ENCODE data around the gene ANKRD44. TPM values are rescaled to one million over a fixed set of nuclear protein-coding genes. Genes with fewer than 3 reads are reported as not detected.
"Not testable (repeated sequence)": the region's sequence is repeated elsewhere in the genome, so short reads cannot be mapped to it uniquely, and the experiment has no call there.

The ANKRD44 gene
- total RNA-seq, 1 donor from 2014 or later, result 14.2 TPM

GRCh38 chr2:197069958-197070357 lies 240.6 kb downstream of the ANKRD44 start:
- no peak overlapping the region for H3K27ac Mint-ChIP-seq
- no peak for DNase-seq (ENCODE audit: extremely low spot score, unreplicated experiment)
- no peaks in the 10 kb centered on the region for H3K9me3 Mint-ChIP-seq
- no peak for TF ChIP-seq CTCF (conservative IDR thresholded peaks at IDR 0.05)
- H3K27me3 Mint-ChIP-seq, result no peaks in the 10 kb centered on the region
- no peaks in the 10 kb centered on the region for H3K4me1 Mint-ChIP-seq (ENCODE audit: unreplicated experiment)
- no peak overlapping the region for H3K4me3 Mint-ChIP-seq
- H3K36me3 Mint-ChIP-seq, result no peaks in the 10 kb centered on the region

GRCh38 chr2:197062574-197062973 lies 248.0 kb downstream of the ANKRD44 start:
- not testable (repeated sequence) for H3K4me1 Mint-ChIP-seq (ENCODE audit: unreplicated experiment); H3K4me3 Mint-ChIP-seq; H3K27me3 Mint-ChIP-seq; H3K27ac Mint-ChIP-seq; H3K9me3 Mint-ChIP-seq; DNase-seq (ENCODE audit: extremely low spot score, unreplicated experiment); H3K36me3 Mint-ChIP-seq

GRCh38 chr2:197059477-197059876 lies 251.1 kb downstream of the ANKRD44 start:
- H3K27me3 Mint-ChIP-seq, result no peaks in the 10 kb centered on the region
- peaks cover 4% of the 10 kb centered on the region for H3K4me1 Mint-ChIP-seq (ENCODE audit: unreplicated experiment)
- no peak overlapping the region for H3K4me3 Mint-ChIP-seq
- H3K27ac Mint-ChIP-seq, result no peak overlapping the region
- TF ChIP-seq CTCF (conservative IDR thresholded peaks at IDR 0.05), result no peak
- DNase-seq (ENCODE audit: extremely low spot score, unreplicated experiment), result no peak
- H3K36me3 Mint-ChIP-seq, result no peaks in the 10 kb centered on the region
- H3K9me3 Mint-ChIP-seq, result no peaks in the 10 kb centered on the region

- Mint-ChIP-seq H3K4me3 (no peak overlapping the region), H3K9me3 (no peaks in the 10 kb centered on the region), H3K27me3 (no peaks in the 10 kb centered on the region), H3K4me1 (ENCODE audit: unreplicated experiment) (peaks cover 4% of the 10 kb centered on the region), H3K36me3 (no peaks in the 10 kb centered on the region), H3K27ac (no peak overlapping the region)
- no peak for TF ChIP-seq CTCF (conservative IDR thresholded peaks at IDR 0.05)
- no peak for DNase-seq (ENCODE audit: extremely low spot score, unreplicated experiment)
These were observed 251.7 kb downstream of the ANKRD44 start for GRCh38 chr2:197058777-197059300.

- Mint-ChIP-seq H3K36me3 (no peaks in the 10 kb centered on the region), H3K4me3 (no peak overlapping the region)
These were observed 252.6 kb downstream of the ANKRD44 start for GRCh38 chr2:197057959-197058358.

GRCh38 chr2:197055045-197055444 lies 255.5 kb downstream of the ANKRD44 start:
- no peak for TF ChIP-seq CTCF (conservative IDR thresholded peaks at IDR 0.05)
- H3K36me3 Mint-ChIP-seq, result no peaks in the 10 kb centered on the region
- H3K4me1 Mint-ChIP-seq (ENCODE audit: unreplicated experiment), result peaks cover 4% of the 10 kb centered on the region
- no peaks in the 10 kb centered on the region for H3K9me3 Mint-ChIP-seq
- DNase-seq (ENCODE audit: extremely low spot score, unreplicated experiment), result no peak
- H3K27me3 Mint-ChIP-seq, result no peaks in the 10 kb centered on the region
- no peak overlapping the region for H3K27ac Mint-ChIP-seq
- H3K4me3 Mint-ChIP-seq, result no peak overlapping the region

More at GRCh38 chr2:197057959-197058358, 252.6 kb downstream of the ANKRD44 start:
- no peak for TF ChIP-seq CTCF (conservative IDR thresholded peaks at IDR 0.05)
- Mint-ChIP-seq H3K9me3 (no peaks in the 10 kb centered on the region), H3K27me3 (no peaks in the 10 kb centered on the region), H3K4me1 (ENCODE audit: unreplicated experiment) (peaks cover 4% of the 10 kb centered on the region), H3K27ac (no peak overlapping the region)
- DNase-seq (ENCODE audit: extremely low spot score, unreplicated experiment), result no peak
